ENCODE measurements around the gene HDGF. TPM values are rescaled to one million over a fixed set of nuclear protein-coding genes. Genes with fewer than 3 reads are reported as not detected.

HDGF gene
- total RNA-seq, 1 donor from 2014 or later: 374 TPM

DNA sequence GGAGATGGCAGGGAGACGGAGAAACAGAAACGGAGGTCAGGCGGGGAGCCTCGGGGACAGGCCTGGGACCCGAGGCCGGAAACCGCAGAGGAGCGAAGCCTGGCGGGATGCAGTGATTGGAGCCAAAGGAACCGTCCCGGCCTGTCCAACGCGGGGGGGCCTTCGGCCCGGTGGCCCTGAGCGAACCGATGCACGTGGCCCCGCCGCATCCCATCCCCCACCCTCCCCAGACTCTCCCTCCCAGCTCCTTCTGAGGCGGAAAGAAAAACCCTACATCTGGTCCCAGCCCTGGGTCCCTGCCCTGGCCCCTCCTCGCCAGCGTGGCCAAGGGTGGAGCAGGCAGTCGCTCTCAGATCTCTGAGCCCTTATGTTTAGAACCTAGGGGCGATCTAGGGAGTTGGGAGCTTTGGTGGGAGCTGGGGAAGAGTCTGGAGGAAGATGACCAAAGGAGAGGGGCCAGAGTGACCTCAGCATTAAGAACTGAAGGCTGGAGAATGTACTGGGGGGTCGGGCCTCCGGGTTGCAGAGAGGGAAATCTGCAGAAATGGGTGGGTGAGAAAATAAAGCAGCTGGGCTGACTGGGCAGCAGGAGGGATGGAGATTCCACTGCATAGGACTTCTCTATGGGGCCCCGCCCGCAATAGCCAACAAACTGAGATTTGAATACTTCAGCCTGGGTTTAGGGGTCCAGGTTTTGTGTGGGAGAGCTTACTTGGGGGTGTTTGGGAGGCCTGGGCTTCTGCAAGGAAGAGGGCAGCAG lies 44.6 kb downstream of the HDGF start:
- Mint-ChIP-seq H3K27me3 (ENCODE audit: insufficient read depth) (peaks cover 39% of the 10 kb centered on the region), H3K4me1 (ENCODE audit: low read depth) (peaks cover 23% of the 10 kb centered on the region), H3K4me3 (peak overlapping the region; percentile 85), H3K27ac (peak overlapping the region; percentile 58), H3K36me3 (ENCODE audit: low read depth) (no peaks in the 10 kb centered on the region), H3K9me3 (no peaks in the 10 kb centered on the region)
- intact Hi-C loops (cut with micrococcal nuclease): loop anchor here (1.0 to 5.0 kb wide), 4 partner anchors 18 to 220 kb away; no protein-coding TSS in a partner anchor
- DNase-seq (ENCODE audit: low spot score): no peak

DNA sequence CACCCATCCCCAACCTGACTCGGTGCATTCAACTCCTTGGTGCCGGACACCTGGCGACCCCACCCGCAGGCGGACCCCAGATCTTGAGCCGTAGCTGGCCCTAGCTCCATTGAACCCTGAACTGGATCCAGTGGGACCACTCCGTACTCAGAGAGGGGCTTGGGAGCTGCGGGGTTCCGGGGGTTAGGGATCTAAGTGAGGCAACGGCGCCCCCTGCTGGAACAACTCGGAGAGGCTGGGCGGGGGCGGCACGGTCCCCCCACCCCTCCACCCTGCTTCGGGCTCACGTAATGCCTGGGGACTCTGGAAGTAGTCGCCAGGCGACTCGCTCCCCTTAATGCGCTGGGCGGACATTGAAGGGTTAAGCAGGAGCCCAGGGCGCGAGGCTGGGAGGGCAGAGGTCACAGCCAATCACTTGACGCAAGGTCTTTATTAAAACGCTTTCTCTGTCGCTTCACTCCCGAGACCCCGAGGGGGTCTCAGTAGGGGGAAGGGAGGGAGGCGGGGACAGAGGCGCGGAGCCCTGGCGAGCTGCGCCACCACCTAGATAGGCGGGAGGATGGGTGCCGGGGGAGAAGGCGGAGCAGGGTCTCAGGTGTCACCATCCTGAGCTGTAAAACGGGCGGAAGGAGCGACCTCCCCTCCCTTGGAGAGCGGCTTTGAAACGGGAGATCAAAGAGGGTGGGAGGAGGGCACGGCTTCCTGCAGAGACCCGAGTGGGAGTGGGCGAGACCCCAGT lies 45.4 kb downstream of the HDGF start:
- Mint-ChIP-seq H3K27me3 (ENCODE audit: insufficient read depth) (peaks cover 43% of the 10 kb centered on the region), H3K27ac (peak overlapping the region; percentile 29), H3K4me1 (ENCODE audit: low read depth) (peaks cover 24% of the 10 kb centered on the region), H3K9me3 (no peaks in the 10 kb centered on the region), H3K4me3 (peak overlapping the region; percentile 85), H3K36me3 (ENCODE audit: low read depth) (no peaks in the 10 kb centered on the region)
- DNase-seq (ENCODE audit: low spot score): peak; percentile 47
- intact Hi-C loops (cut with micrococcal nuclease): loop anchor here (1.0 to 5.0 kb wide), 5 partner anchors 17 to 221 kb away; no protein-coding TSS in a partner anchor

DNA sequence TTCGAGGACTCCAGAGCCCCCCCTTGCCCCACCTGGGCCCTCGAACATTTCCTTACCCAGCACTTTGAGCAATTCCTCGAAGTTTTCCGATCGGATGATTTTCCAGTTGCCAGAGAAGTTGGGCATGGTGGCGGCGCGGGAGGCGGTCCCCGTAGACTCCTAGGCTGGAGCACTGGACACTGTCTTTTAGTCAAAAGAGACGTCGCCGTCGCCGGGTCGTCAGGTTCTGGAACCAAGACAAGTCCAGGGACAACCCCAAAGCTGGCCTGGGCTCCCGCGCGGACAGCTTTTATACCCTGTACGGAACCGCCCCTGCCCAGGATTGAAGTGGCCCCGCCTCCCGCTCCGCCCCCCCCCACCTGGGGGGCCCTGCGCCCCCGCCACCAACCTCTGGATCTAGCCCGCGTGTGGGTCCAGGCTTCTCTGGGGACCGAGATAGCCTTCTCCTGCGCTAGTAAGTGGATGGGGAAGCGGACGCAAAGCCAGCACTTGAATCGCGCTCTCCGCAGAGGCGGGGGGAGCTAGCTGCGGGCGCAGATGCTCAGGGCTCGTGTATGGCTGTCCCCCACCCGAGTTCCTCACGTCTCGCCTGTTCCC lies 46.1 kb downstream of the HDGF start, which contains the start of gene CRABP2:
Gene CRABP2 (minus strand): TSS at position 263 of the 597 bp plus-strand sequence. CDS start 137 bp downstream, at position 126.
- Mint-ChIP-seq H3K36me3 (ENCODE audit: low read depth) (no peaks in the 10 kb centered on the region), H3K4me3 (peak within 1 kb of the TSS; percentile 85), H3K4me1 (ENCODE audit: low read depth) (peaks cover 28% of the 10 kb centered on the region), H3K27me3 (ENCODE audit: insufficient read depth) (peaks cover 43% of the 10 kb centered on the region), H3K9me3 (no peaks in the 10 kb centered on the region), H3K27ac (peak within 1 kb of the TSS; percentile 29)
- intact Hi-C loops (cut with micrococcal nuclease): loop anchor here (1.0 to 5.0 kb wide), 3 partner anchors 45 to 222 kb away; no protein-coding TSS in a partner anchor
- DNase-seq (ENCODE audit: low spot score): no peak

DNA sequence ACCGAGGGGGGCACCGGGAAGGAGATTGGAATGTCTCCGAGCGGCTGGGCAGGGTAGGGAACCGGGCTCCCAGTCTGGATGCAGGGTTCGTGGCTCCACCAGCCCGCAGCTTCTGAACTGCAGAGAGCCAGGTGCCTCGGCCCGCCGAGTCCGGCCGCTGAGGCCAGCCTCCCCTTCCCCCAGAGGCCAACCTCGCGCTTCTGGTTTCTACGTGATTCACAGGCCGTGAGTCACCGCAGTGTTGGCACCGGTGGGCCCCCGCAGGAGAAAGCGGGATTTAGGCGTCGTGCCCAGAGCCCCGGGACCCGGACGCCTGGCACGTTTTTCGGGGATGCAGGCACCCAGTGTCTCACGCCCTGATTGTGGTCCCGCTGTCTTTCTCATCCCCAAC lies 46.5 kb downstream of the HDGF start:
- Mint-ChIP-seq H3K9me3 (no peaks in the 10 kb centered on the region), H3K4me3 (peak overlapping the region; percentile 85), H3K27ac (no peak overlapping the region), H3K36me3 (ENCODE audit: low read depth) (no peaks in the 10 kb centered on the region), H3K4me1 (ENCODE audit: low read depth) (peaks cover 28% of the 10 kb centered on the region), H3K27me3 (ENCODE audit: insufficient read depth) (peaks cover 43% of the 10 kb centered on the region)
- intact Hi-C loops (cut with micrococcal nuclease): loop anchor here (1.0 to 5.0 kb wide), 3 partner anchors 45 to 222 kb away; no protein-coding TSS in a partner anchor
- no peak for DNase-seq (ENCODE audit: low spot score)

GRCh38 chr1:156704166-156704711 lies 47.2 kb downstream of the HDGF start:
- Mint-ChIP-seq H3K36me3 (ENCODE audit: low read depth) (no peaks in the 10 kb centered on the region), H3K27ac (no peak overlapping the region), H3K27me3 (ENCODE audit: insufficient read depth) (peaks cover 45% of the 10 kb centered on the region), H3K4me1 (ENCODE audit: low read depth) (peaks cover 28% of the 10 kb centered on the region), H3K9me3 (no peaks in the 10 kb centered on the region), H3K4me3 (peak overlapping the region; percentile 31)
- no peak for DNase-seq (ENCODE audit: low spot score)
- intact Hi-C loops (cut with micrococcal nuclease): no loop called here

DNA sequence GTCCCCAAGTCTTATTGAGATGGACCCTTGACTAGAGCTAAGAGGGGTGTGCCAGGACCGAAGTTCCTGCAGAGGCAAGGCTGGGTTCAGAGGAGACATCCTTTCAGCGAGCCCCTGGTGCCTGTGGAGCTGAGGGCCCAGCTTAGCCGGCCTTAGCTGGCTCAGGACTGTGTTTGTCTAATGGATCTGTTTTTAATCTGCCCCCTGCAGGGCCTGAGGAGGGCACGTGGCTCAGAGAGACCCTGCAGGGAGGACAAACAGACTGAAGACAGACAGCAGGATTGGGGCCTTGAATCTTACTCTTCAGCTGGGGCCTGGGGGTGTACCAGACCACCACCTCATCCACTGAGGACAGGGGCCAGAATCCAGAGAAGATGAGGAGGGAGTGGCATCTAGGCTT lies 47.7 kb downstream of the HDGF start:
- Mint-ChIP-seq H3K4me3 (no peak overlapping the region), H3K4me1 (ENCODE audit: low read depth) (peaks cover 28% of the 10 kb centered on the region)

DNA sequence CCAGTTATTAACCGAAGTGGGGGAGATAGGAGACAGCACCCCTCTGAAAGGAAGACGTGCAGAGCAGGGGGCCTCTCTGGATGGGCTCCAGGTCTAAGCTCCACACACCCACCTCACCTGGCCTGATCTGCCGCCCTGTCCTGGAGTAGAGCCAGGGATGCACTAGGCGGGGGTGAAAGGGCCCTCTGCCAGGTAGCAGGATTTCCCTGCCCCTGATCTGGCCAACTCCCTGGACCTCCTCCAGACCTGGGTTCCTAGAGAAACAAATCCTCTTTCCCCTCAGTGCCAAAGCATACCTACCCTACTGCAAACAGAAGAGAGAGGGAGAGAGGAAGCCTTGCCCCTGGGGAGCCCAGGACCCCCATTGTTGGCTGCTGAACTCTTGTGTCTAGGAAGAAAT lies 48.1 kb downstream of the HDGF start:
- DNase-seq (ENCODE audit: low spot score): no peak
- no peak overlapping the region for H3K4me3 Mint-ChIP-seq
- H3K36me3 Mint-ChIP-seq (ENCODE audit: low read depth): no peaks in the 10 kb centered on the region
- no peak overlapping the region for H3K27ac Mint-ChIP-seq
- intact Hi-C loops (cut with micrococcal nuclease): no loop called here
- H3K27me3 Mint-ChIP-seq (ENCODE audit: insufficient read depth): peaks cover 43% of the 10 kb centered on the region
- peaks cover 28% of the 10 kb centered on the region for H3K4me1 Mint-ChIP-seq (ENCODE audit: low read depth)
- H3K9me3 Mint-ChIP-seq: no peaks in the 10 kb centered on the region

More for the DNA sequence above, 47.7 kb downstream of the HDGF start:
- DNase-seq (ENCODE audit: low spot score): no peak
- intact Hi-C loops (cut with micrococcal nuclease): no loop called here
- Mint-ChIP-seq H3K9me3 (no peaks in the 10 kb centered on the region), H3K27ac (no peak overlapping the region), H3K27me3 (ENCODE audit: insufficient read depth) (peaks cover 47% of the 10 kb centered on the region), H3K36me3 (ENCODE audit: low read depth) (no peaks in the 10 kb centered on the region)

GRCh38 chr1:156700736-156701531 lies 50.5 kb downstream of the HDGF start:
- DNase-seq (ENCODE audit: low spot score): no peak
- Mint-ChIP-seq H3K27me3 (ENCODE audit: insufficient read depth) (peaks cover 34% of the 10 kb centered on the region), H3K4me1 (ENCODE audit: low read depth) (peaks cover 17% of the 10 kb centered on the region), H3K9me3 (no peaks in the 10 kb centered on the region), H3K4me3 (no peak overlapping the region), H3K36me3 (ENCODE audit: low read depth) (no peaks in the 10 kb centered on the region), H3K27ac (no peak overlapping the region)
- intact Hi-C loops (cut with micrococcal nuclease): no loop called here

DNA sequence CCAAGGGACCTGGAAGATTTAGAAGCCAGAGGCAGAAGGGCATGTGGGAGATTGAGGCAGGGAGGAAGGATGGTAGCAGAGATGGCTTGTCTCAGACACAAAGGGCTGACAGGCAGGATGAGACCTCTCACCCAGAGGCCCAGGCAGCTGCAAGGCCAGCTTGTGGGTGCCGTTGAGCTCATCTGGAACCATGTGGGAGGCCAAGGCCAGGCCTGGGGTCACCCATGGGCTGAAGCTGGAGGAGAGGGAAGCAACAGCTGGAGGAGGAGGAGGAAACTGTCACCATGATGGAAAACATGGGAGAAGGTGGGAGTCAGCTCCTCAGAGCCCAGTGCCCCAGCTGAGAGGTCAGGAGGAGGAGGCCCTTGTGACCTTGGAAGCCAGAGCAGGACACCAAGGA lies 52.5 kb downstream of the HDGF start:
- Mint-ChIP-seq H3K27ac (no peak overlapping the region), H3K27me3 (ENCODE audit: insufficient read depth) (peaks cover 27% of the 10 kb centered on the region), H3K36me3 (ENCODE audit: low read depth) (no peaks in the 10 kb centered on the region), H3K4me3 (no peak overlapping the region), H3K9me3 (no peaks in the 10 kb centered on the region), H3K4me1 (ENCODE audit: low read depth) (peaks cover 6% of the 10 kb centered on the region)
- intact Hi-C loops (cut with micrococcal nuclease): no loop called here
- no peak for DNase-seq (ENCODE audit: low spot score)

DNA sequence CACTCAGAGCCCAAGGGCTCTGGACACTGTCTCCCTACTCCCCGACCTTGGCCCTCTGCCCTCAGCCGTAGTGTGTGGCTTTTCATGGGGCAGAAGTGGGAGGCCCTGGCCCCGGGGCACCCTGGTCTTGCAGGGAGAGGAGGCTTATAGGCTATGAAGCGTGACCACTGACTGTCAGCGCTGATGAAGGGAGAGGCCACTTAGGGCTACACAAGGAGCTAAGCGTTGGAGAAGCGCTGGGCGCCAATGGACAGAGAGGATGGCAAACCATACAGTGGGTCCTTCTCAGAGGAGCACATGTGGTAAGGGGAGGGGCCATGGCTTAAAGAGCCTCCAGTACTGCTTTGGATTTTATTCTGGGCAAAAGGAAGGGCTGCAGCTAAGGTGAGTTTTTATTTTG lies 54.0 kb downstream of the HDGF start:
- DNase-seq (ENCODE audit: low spot score): no peak
- intact Hi-C loops (cut with micrococcal nuclease): no loop called here
- H3K4me3 Mint-ChIP-seq: no peak overlapping the region
- H3K4me1 Mint-ChIP-seq (ENCODE audit: low read depth): peaks cover 12% of the 10 kb centered on the region
- H3K27me3 Mint-ChIP-seq (ENCODE audit: insufficient read depth): peaks cover 30% of the 10 kb centered on the region
- no peaks in the 10 kb centered on the region for H3K9me3 Mint-ChIP-seq
- peak overlapping the region; percentile 2 for H3K27ac Mint-ChIP-seq
- no peaks in the 10 kb centered on the region for H3K36me3 Mint-ChIP-seq (ENCODE audit: low read depth)

DNA sequence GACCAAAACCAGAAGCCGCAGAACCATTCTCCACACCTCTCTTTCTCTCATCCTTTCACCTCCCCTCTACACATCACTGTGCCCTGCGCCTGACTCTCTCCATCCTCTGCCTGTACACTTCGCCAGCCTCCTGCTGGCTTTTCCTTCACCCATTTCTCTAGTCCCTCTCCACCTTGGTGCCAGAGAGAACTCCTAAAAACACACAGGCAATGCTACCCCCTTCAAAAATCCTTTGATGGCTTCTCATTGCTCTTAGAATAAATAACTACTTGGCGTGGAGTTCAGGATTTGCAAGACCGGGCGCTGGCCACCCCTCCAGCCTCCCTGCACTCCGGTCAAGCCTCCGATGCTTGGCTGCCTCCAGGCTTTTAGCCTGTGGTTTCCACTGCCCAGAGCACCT lies 54.7 kb downstream of the HDGF start:
- intact Hi-C loops (cut with micrococcal nuclease): no loop called here
- DNase-seq (ENCODE audit: low spot score): no peak
- H3K27me3 Mint-ChIP-seq (ENCODE audit: insufficient read depth): peaks cover 38% of the 10 kb centered on the region
- H3K36me3 Mint-ChIP-seq (ENCODE audit: low read depth): no peaks in the 10 kb centered on the region
- H3K4me1 Mint-ChIP-seq (ENCODE audit: low read depth): peaks cover 18% of the 10 kb centered on the region
- H3K27ac Mint-ChIP-seq: no peak overlapping the region
- no peak overlapping the region for H3K4me3 Mint-ChIP-seq
- H3K9me3 Mint-ChIP-seq: no peaks in the 10 kb centered on the region

- no peak for DNase-seq (ENCODE audit: low spot score)
- intact Hi-C loops (cut with micrococcal nuclease): no loop called here
- no peaks in the 10 kb centered on the region for H3K36me3 Mint-ChIP-seq (ENCODE audit: low read depth)
- H3K9me3 Mint-ChIP-seq: no peaks in the 10 kb centered on the region
- H3K27ac Mint-ChIP-seq: no peak overlapping the region
- peaks cover 50% of the 10 kb centered on the region for H3K27me3 Mint-ChIP-seq (ENCODE audit: insufficient read depth)
- peaks cover 22% of the 10 kb centered on the region for H3K4me1 Mint-ChIP-seq (ENCODE audit: low read depth)
- H3K4me3 Mint-ChIP-seq: no peak overlapping the region
Observed at GRCh38 chr1:156694690-156694962, 56.8 kb downstream of the HDGF start.

Measured in activated T-helper 1 cell treated with anti-CD3 and anti-CD28 coated beads, Interleukin-12 subunit alpha, Interleukin-12 subunit beta, Interleukin-2, Interleukin-4 antibody, amounts not matched to agents 30 ng/mL and 10 ng/mL and 1 ng/mL, durations not matched to agents 14 hours and 24 hours and 36 hours (primary cell).